Sigmoid colon (tissue), 4 donors: ENCODE measurements around the gene EMB.
"Not testable (repeated sequence)": the region's sequence is repeated elsewhere in the genome, so short reads cannot be mapped to it uniquely, and the experiment has no call there.

Source experiments
- EP300 ChIP-seq, 4 donors: sonication (generic); formaldehyde crosslinking; IDR thresholded peaks; one replicate each; pipeline ENCODE4 v1.6.1; 2017; ENCODE audit warnings: antibody characterized with exemption in 4 of 4
- POLR2A ChIP-seq, 2 donors: fragments of 450-650 bp; IDR thresholded peaks; one replicate each; pipeline ENCODE4 v1.6.1; 2016; ENCODE audit warnings: antibody characterized with exemption in 2 of 2, mild to moderate bottlenecking in 2 of 2, moderate library complexity in 2 of 2
- TF ChIP-seq, protein P1 (sequence below), 4 experiments: fragments of 450-650 bp in 3 of 4; fragments of 200-600 bp in 1 of 4; IDR thresholded peaks; one replicate each; pipeline ENCODE4 v1.5.1; 2016 to 2019; ENCODE audit warnings: antibody characterized with exemption in 4 of 4, mild to moderate bottlenecking in 3 of 4, moderate library complexity in 2 of 4

- not testable (repeated sequence) for TF ChIP-seq POLR2A, EP300 (IDR thresholded peaks at IDR 0.05)
- TF ChIP-seq, protein P1, sequence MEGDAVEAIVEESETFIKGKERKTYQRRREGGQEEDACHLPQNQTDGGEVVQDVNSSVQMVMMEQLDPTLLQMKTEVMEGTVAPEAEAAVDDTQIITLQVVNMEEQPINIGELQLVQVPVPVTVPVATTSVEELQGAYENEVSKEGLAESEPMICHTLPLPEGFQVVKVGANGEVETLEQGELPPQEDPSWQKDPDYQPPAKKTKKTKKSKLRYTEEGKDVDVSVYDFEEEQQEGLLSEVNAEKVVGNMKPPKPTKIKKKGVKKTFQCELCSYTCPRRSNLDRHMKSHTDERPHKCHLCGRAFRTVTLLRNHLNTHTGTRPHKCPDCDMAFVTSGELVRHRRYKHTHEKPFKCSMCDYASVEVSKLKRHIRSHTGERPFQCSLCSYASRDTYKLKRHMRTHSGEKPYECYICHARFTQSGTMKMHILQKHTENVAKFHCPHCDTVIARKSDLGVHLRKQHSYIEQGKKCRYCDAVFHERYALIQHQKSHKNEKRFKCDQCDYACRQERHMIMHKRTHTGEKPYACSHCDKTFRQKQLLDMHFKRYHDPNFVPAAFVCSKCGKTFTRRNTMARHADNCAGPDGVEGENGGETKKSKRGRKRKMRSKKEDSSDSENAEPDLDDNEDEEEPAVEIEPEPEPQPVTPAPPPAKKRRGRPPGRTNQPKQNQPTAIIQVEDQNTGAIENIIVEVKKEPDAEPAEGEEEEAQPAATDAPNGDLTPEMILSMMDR (IDR thresholded peaks at IDR 0.05) = not testable (repeated sequence)
Measured at GRCh38 chr5:50462579-50462978, 21.5 kb upstream of the EMB start.
